ENCODE results near the gene LAPTM5.
A peak's percentile ranks its signal among the peaks of the same experiment; 100 is the strongest.
"Not testable (repeated sequence)": the region's sequence is repeated elsewhere in the genome, so short reads cannot be mapped to it uniquely, and the experiment has no call there.

Gene LAPTM5

DNA sequence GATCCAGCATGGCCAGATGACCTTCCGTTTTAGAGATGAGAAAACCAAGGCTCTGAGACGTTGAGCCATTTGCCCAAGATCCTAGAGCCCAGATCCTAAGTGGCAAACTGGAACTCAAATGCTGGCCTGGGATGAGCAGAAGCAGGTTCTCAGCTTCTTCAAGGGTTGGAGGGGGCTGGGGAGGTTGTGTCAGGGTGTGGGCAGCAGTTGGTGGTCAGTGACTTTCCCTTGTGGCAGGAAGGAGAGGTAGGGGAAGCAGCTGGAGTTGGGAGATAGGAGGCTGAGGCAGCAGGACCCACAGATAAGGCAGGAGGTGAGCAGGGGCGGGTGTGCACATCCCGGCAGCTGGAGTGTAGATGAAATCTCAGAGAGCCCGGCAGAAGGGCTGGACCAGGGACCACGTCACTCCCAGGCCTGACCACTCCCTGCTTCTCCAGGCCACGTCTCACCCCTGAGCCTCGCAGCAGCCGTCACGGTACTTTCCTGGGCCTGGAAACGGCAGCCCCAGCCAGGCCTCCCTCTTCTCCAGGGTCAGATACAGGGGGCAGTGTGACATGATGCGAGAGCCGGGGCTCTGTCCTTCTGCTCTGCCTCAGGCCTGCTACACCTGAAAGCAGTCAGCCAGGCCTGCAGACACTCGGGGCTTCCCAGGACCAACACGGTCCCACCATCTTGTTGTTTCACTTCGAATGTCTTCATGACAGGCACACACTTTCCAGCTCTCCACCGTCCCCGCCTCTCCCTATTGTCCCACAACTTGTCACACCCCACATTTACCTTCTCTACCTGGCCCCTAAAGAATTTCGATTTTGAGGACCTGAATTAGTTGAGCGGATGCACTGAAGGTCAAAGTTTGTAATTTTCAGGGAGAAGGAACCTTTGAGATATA, 11.5 kb upstream of the LAPTM5 start:
- peak in 1 of 4 experiments; percentile 33 for DNase-seq

DNA sequence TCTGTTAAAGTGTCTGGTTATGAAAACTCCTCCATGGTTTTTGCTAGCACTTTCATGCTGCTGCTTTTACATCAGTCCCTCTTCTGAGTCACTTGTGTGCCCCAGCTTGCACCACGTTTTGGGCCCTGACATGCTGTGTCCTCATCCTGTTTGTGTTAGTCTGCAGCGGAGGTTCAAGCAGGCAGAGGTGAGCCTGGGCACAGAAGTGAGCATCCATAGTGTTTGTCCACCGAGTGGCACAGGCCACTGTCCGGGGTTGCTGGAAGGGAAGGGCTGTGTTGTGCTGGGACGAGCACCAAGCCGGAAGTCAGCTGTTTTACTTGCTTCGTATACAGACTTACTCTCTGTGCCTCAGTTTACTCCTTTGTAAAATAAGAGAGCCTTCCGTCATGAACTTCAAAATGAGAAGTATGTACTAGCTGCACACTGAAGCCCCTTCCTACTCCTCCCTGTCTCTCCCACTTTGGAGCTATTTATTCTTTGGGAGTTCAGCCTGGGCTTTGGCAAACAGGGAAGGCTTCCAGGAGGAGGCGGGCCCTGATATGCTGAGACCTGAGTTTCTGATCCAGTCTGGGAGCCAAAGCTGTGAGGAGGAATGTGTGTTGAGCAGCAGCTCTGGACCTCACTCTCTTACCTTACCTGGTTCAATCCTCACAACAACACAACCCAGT, 10.7 kb upstream of the LAPTM5 start:
- no peak for DNase-seq

DNA sequence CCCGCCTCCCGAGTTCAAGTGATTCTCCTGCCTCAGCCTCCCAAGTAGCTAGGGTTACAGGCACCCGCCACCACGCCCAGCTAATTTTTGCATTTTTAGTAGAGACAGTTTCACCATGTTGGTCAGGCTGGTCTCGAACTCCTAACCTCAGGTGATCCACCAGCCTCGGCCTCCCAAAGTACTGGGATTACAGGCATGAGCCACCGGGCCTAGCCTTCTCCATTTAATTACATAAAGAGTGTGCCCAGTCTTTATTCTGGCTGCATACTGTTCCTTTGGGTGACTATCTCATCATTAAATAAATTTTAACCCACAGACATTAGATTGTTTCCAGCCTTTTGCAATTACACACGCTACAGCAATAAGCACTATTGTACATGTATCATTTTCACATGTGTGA, 9.4 kb upstream of the LAPTM5 start:
- not testable (repeated sequence) for DNase-seq

DNA sequence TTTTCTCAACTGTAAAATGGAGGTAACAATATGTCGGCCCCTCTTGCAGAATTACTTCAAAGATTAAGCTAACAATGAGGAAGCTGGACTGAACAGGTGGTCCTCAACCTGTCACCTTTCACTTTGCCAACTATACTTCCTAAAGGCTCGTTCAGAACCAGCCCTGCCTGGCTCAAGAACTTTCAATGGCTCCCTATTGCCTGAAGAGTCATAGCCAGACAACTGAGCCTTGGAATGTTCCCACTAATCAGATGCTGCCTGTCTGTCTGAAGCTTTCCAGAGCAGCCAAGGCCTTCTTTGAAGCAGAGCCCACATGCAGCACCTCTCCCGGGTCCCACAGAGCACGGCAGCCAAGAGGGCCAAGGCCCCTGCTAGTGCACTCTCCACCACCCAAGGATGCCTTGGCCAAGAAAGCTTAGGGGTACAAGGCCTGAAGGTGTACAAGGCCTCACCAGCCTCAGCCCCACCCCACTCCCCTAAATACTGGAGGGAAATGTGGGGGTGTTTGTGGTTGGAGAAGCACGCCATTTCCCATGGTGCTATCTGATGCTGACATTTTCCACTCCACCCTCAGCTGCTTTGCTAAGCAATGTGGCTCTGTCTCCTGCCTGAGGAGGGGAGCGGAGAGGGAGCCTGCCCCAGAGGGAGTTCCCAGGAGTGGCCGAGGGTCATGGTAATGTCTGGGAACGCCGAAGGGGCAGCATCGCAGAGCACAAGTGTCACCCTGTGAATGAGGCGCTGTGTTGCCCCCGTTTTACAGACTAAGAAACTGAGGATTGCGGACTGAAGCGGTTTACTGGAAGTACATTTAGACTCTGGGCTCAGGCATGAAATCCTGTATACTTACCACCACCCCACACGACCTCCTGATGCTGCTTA, 8.2 kb upstream of the LAPTM5 start:
- peak in 1 of 4 experiments; percentile 19 for DNase-seq

DNA sequence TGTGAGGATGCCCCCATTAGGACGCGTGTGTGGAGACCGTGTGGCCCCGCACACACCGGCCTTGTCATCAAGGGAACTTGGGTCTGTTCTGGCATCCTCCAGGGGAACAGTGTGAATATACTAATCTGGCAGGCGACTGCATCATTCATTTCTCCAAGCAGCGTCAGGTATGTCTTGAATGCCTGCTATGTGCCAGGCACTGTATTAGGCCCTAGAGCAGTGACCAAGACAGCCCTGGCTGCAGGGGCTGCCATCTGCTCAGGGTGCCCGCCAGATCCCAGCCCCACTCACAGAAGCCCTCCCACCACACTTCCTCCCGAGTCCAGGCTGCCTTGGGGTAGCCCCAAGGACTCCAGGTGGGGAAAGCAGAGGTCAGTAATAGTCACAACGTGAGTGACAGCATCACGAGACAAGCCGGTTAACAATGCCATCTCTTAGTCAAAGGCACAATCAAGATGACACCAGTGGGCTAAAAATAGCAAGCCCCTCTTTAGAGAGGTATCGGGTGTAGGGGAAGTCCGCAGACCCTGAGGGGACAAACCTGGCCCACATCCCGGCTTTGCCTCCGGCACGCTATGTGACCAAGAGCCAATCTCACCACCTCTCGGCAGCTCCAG, 7.5 kb upstream of the LAPTM5 start:
- no peak for DNase-seq

DNA sequence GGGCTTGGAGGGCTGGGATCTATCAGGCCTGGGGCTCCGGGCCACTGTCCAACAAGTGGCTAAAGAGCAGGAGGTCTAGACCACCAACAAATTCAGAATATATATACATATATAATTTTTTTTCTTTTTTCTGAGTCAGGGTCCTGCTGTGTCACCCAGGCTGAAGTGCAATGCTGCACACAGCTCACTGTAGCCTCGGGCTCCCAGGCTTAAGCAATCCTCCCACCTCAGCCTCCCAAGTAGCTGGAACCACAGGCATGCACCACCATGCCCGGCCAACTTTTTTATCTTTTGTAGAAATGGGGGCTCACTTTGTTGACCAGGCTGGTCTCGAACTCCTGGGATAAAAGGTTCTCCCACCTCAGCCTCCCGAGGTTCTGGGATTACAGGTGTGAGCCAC, 6.8 kb upstream of the LAPTM5 start:
- DNase-seq = no peak

DNA sequence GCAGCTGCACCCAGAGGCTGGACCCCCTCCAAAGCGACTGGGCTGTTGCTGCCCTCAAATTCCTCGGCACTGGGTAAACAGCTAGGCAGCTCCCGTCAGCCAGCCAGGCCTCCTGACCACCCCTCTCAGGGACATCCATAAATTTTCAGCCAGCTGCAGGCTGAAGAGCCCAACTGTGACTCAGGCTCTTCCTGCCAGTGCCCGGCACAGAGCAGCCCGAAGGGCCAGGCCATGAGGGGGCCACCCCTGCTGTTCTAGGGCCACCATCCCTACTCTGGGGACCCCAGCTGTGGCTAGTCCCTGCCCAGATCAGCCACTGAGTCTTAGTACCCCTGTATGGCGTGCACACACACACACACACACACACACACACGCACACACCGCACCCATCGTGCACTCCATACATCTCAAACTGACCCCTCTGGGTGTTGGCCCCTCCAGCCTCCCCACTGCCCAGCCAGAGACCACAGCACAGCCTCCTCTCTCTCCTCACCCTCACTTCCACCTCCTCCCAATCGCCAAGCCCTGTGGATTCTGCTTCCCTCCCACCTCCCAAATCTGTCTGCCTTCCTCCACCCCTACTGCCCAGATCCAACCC, 6.2 kb upstream of the LAPTM5 start:
- no peak for DNase-seq

DNA sequence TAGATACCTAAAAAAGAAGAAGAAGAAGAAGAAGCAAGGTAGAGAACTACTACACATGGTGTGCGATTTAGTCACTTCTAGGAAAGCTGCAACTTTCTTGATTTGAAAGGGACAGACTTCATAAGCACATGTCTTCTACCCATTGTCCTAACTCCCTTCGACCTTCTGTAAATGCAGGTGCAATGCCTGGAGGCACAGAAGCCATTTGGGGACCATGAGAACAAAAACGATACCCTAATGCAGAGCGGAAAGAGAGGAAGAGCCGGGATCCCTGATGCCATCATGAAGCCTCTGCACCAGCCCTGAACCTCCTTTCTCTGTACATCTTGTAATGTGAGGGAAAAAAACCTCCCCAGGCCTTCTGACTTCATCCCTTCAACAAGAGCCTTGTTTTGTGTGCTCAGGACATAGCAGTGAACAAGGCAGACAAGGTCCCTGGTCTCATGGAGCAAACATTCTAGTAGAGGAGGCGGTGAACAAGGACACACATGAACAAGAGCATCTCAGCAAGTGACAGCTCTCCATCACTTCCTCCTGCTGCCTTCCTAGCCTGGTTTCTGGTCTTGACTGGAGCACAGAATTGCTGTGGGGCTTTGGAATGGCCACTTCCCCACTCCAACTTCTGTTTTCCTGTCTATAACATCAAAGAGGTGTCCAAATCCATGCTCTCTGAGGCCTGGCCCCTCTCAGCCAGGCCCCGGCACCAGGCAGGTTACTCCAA, 5.5 kb upstream of the LAPTM5 start:
- peak in 3 of 4 experiments; percentile 71 to 78 (median 76) for DNase-seq

DNA sequence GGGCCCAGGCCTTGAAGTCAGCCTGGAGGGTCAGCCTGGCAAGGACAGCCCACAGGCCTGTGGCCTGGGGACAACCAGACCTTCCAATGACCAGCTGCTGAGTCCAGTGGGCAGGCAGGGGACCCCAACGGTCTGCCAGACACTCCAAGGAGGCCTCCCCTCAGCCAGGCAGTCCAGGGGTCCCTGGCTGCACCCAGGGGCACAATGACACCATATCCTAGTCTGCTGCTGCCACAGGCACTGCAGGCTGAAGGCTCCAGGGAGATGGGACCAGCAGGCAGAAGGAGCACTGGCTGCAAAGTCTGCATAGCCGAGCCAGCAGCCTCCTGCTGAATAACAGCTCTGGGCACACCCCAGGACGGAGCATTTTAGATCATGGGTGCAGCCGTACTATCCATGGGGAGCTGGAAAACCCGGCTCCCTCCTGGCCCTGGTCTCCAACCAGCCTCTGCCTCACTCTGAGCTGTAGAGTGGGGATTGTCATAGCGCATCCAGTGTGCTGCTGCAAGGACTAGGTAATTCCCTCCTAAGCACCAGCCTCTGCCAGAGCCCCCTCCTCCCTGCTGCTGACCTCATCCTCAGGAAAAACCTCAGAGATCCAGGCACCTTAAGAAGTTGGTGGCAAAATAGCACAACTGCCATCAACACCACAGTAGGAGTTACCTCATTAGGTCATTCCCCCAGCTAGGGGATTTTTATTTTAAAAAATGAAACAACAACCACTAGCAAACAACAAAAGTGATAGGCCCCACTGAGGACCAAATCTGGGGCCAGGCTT, 4.8 kb upstream of the LAPTM5 start:
- DNase-seq = no peak

DNA sequence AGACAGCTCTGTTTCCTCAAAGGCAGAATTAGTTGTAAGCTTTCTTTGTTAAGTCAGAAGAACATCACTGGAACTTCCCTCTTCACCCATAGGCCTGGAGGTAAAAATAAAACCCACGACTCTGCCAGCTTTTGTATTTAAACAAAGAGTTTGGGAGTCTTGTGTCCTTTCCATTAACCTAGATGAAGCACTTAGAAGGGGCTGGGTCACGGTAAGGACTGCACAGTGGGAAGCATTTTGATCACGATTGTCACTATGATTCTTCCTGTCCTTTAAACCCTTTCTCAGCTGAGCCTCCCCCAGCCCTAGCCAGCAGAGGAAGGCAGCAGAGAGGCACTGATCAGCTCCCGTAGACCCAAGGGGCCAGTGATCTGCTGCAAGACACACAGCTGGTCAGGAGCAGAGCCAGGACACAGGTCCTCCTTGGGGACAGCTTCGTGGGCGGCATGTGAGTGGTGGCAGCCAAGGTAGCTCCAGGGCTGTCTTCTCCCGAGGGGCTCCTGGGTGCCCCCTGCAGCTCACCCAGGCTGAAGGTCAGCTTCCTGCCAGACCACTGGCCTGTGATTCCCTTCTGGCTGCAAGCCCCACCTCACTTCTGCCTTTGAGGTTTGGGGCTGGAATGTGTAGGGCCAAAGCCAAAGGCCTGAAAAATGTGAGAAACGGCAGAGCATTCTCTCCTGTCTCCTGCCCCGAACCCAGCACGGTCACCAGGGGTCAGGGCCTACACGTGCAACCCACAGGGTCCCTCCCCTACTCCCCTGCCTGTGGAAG, 4.0 kb upstream of the LAPTM5 start:
- DNase-seq = peak in 3 of 4 experiments; percentile 32 to 61 (median 50)

DNA sequence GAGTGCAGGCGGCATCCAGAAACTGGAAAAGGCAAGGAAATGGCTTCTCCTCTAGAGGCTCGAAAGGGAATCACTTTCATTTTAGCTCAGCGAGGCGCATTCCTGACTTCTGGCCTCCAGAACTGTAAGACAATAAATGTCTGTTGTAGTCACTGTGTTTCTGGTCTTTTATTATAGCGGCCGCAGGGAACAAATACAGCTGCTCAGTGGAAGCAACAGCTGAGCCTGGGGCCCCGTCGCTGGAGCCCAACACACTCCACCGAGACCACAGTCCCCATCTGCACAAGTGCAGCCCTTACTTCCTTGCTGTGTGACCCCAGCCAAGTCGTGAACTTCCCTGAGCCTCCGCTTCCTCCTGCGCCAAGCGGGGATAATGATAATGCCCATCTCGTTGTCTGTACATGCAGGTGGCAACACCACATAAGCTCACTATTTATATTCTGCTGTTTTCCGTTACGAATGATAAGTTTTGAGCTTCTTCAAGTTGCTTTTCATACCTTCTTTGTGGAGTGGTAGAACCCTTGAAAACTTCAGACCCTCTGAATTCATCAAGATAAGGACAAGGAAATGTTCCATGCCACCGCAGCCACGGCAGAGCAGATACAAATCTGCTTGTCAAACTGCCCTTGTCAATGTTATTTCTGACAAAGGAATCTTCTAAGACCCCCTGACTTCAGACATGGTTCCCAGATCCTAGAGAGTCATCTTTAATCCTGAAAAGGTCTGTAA, 3.2 kb upstream of the LAPTM5 start:
- DNase-seq = peak in 1 of 4 experiments; percentile 44

DNA sequence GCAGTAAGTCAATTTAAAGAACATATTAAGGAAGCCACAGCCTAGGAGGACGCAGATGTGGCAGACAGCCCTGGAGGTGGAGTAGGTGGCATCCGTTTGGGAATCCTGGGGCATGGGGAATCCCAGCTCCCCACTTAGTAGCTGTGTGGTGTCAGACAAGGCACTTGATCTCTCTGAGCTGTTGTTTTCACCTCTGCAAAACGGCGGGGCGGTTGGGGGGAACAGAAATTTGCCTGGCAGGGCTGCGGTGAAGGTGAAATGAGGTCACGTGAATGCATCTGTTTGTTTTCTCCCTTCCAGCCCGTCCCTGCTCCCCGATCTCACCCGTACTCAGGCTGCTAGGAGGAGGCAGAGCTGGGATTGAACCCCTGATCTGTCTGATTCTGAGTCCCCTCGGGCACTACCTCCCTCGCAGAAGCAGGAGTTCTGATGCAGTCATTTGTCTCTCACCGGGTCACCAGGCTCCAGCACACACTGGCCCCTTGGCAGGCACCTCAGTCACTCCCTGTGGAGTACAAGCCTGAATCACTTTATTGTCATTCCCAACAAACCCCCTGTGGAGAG, 2.2 kb upstream of the LAPTM5 start:
- no peak for DNase-seq

DNA sequence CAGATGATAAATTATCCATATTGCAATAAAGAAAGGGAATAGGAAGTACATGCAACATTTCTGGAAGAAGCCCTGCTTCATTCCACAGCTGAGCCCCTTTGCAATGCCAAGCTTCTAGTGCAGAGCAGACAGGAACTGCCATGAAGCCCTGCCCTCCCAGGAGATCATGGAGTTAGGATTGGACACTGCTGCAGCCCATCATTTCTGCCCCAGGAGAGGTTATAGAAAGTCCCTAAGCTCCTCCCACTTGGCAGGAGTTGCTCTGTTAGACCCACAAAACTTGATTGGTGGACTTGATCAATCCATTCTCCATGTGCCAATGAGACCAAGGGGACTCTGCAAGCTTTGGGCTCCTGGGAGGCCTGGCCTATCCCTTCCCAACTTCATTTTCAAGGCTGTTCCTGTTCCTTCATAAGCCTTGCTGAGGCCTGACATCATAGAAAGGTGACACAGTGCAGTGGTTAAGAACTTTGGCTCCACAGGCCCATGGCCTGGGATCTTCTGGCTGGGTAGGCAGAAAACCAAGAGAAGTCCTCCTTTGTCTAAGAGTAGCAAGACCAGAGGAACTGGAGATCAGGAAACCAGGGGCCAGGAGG, 1.3 kb upstream of the LAPTM5 start:
- DNase-seq = peak in 3 of 4 experiments; percentile 58 to 77 (median 74)

DNA sequence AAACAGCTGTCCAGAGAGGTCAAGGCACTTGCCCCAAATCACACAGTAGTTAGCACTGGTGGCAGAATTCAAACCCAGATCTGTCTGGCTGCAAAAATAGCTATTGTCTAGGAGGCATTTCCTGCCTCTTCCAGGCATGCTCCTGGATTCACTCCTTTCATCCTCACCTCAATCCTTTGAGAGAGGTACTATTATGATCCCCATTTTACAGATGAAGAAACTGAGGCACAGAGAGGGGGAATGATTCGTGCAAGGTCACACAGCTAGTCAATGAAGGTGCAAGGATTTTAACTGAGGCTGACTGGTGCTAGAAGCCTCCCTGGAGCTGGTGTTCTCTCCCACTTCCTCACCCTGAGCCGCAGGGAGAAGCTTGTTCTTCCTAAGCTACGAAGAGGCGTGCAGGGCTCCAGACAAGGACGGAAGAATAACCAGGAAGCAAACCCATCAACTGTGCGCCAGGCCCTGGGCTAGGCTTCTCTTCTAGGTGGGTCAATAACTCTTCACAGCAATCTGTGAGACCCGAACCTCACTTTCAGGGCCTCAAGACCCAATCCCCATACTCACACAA, 631 bp upstream of the LAPTM5 start:
- peak in 3 of 4 experiments; percentile 54 to 67 (median 59) for DNase-seq

DNA sequence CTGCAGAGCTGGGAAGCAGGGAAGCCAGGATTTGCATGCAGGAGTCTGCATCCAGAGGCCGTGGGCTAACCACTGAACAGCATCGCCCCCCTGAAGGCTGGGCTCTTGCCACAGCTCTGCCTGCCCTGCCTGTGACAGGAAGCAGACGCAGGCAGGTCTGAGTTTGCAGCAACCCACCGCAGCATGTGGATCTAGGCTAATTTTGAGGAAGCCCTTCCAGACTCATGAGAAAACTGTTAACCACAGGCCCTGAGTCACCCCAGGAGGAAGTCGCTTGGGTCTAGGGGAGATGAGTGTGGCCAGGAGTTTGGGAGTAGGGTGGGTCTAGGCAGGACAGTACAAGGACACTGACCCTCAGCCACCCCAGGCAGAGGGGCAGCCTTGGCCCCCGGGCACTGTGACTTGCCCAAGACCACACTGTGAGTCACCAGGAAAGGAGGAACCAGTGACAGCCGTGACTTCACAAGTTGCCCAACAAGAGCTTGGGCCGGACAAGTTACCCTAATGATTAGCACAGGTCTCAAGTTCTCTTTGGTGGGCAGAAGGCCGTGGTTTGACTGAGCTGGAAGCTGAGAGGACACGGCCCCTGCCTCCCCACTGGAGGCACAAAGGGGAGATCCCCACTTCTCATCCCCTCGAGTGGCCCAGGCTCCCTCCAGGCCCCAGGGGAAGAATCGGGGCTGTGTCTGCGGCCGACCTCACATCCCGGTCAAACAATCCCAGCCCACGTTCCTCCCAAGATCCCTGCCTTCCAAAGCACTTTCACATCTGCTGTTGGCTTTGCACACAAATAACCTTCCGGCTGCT, 826 bp downstream of the LAPTM5 start:
- DNase-seq = peak; percentile 97 to 99 (median 97)

DNA sequence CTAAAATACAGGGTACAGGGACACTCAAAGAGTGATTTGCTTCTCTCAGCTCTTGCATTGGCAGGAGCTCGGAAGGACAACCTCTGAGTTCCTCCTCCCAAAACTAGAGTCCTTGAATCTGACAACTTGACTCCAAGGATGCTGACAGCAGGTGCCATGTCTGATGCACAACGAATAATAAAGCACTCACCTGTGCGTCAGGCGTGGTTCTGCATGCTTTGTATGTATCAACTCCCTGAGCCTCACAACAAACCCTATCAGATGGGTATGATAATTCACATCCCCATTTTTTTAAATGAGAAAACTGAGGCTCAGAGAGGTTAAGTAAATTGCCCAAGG, 1.4 kb downstream of the LAPTM5 start:
- peak in 1 of 4 experiments; percentile 22 for DNase-seq

DNA sequence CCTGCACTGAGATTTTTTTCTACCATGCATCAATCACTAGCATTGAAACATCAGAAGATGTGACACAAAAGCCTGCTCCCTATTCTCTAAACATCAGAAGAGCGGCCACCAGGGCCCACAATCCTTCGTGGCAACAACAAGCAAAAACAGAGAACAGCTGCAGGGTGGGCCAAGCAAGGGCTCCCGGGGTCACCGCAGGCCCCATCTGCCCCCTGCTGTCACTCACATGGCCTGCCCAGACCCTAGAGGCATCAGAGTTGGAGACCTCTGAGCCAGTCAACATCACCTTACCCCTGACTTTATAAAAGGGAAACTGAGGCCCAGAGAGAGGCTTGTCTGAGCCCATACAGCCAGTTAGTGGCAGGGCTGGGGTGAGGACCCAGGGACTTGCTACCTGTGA, 1.8 kb downstream of the LAPTM5 start:
- peak in 1 of 4 experiments; percentile 27 for DNase-seq

Measured in suppressor macrophage (primary cell).